HFFc6 (cell line): ENCODE measurements around the gene MXRA8. TPM values are rescaled to one million over a fixed set of nuclear protein-coding genes. Genes with fewer than 3 reads are reported as not detected.
A peak's percentile ranks its signal among the peaks of the same experiment; 100 is the strongest.

Experiments used
- DNase-seq: peaks from one replicate; pipeline ENCODE4 v3.0.0-alpha.2; 2018
- H3K27ac Mint-ChIP-seq: 2 replicates; pipeline ENCODE4 v1.8.0; 2020; ENCODE audit warnings: mild to moderate bottlenecking, mixed read lengths
- H3K27me3 Mint-ChIP-seq: 2 replicates; pipeline ENCODE4 v1.8.0; 2021; ENCODE audit warnings: mild to moderate bottlenecking, moderate library complexity, mixed read lengths; ENCODE audit not compliant: insufficient read depth
- H3K36me3 Mint-ChIP-seq: 2 replicates; pipeline ENCODE4 v1.8.0; 2021; ENCODE audit warnings: low read depth, mixed read lengths
- H3K4me1 Mint-ChIP-seq: 2 replicates; pipeline ENCODE4 v1.8.0; 2020; ENCODE audit warnings: low read depth, mixed read lengths
- H3K4me3 Mint-ChIP-seq: 2 replicates; pipeline ENCODE4 v1.8.0; 2020; ENCODE audit warnings: mild to moderate bottlenecking, moderate library complexity, mixed read lengths
- H3K9me3 Mint-ChIP-seq: 2 replicates; pipeline ENCODE4 v1.8.0; 2020; ENCODE audit warnings: mild to moderate bottlenecking, mixed read lengths
- total RNA-seq, 6 experiments: library from RNA; stranded (reverse); fragmentation: NEBNext Ultra II Directional; extraction: Animal tissue kit (Norgen Biotek cat#: 25700); gene quantifications; 2 replicates in 1 of 6; 3 replicates in 5 of 6; pipeline ENCODE4 v1.2.3, GENCODE V29; 2021
- TF ChIP-seq, protein P1 (sequence below): fragments of 200-600 bp; sonication (generic); IDR thresholded peaks from 2 replicates; pipeline ENCODE4 v1.5.0; 2021; ENCODE audit warnings: antibody characterized with exemption, mild to moderate bottlenecking

The MXRA8 gene
- total RNA-seq, 6 experiments from 2014 or later, result 438 to 570 (median 524) TPM

DNA sequence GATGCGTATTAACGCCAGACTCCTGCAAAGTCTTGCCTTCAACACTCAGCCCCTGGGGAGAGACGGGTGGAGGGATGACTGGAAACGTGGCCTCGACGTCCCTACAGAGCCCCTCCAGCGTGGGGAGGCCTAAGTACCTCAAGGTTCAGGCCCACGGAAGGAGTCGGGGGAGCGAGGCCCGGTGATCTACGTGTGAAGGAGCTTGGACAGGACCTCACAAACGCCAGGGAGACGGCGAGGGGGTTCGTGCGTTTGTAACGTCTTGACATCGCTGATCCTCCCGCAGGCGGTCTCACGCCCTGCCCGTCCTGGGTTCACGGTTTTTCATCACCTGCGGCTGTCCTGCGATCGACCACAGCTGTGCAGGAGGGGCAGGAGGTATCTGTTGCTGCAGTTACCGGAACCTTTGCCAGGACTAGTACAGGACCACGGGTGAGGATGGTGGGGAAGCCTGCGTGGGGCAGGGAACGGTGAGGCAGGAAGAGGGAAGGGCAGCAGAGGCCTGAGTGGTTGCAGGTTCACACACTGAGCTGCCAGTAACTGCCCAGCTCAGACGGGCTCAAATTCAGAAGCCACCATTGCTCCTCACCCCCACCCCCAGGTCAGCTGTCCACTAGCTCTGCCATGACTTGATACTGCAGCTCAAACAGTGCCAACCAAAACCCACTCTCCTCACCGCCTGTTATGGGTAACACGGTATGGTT is 41.7 kb upstream of the MXRA8 start:
- no peak for DNase-seq
- TF ChIP-seq, protein P1, sequence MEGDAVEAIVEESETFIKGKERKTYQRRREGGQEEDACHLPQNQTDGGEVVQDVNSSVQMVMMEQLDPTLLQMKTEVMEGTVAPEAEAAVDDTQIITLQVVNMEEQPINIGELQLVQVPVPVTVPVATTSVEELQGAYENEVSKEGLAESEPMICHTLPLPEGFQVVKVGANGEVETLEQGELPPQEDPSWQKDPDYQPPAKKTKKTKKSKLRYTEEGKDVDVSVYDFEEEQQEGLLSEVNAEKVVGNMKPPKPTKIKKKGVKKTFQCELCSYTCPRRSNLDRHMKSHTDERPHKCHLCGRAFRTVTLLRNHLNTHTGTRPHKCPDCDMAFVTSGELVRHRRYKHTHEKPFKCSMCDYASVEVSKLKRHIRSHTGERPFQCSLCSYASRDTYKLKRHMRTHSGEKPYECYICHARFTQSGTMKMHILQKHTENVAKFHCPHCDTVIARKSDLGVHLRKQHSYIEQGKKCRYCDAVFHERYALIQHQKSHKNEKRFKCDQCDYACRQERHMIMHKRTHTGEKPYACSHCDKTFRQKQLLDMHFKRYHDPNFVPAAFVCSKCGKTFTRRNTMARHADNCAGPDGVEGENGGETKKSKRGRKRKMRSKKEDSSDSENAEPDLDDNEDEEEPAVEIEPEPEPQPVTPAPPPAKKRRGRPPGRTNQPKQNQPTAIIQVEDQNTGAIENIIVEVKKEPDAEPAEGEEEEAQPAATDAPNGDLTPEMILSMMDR, result no peak
- H3K4me1 Mint-ChIP-seq, result peaks cover 43% of the 10 kb centered on the region

DNA sequence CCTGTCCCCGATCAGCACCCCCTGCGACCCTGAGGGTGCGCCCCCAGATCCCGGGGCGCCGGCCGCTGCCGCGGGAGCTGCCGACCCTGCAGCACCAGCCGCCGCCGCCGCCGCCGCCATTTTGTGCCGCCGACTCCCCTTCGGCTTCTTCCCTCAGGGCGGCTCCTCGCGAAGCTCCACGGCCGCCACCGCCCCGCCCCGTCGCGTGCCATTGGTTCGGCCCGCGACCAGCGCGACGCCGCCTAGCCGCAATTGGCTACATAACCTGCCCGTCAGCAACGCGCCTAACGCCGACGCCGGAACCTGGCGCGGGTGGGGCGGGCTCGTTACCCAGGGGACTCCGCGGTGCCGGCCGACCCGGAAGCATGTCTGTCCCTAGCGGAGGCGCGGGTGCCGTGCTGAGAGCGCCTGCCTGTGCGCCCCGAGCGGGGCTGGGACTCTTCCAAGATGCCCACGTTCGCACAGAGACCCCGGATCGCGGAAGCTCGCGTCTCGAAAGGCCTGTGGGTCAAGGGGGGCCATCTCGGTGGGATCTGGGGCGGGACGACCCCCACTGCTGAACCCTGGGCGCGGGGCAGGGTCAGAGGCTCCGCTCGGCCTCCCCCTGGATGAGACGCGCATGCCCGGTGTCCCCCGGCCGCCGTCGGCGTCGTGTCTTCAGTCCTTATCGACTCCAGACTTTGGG is 41.0 kb upstream of the MXRA8 start, which contains the start of gene CCNL2:
Gene CCNL2 (minus strand): TSS at position 149 of the 685 bp plus-strand sequence. CDS start 29 bp downstream, at position 120.
- TF ChIP-seq, protein P1, result peak; percentile 74
- Mint-ChIP-seq H3K4me3 (peak within 1 kb of the TSS; percentile 91), H3K4me1 (peaks cover 43% of the 10 kb centered on the region), H3K9me3 (no peaks in the 10 kb centered on the region), H3K27ac (peak within 1 kb of the TSS; percentile 88), H3K27me3 (peaks cover 12% of the 10 kb centered on the region), H3K36me3 (peaks cover 50% of the 10 kb centered on the region)
- DNase-seq, result peak; percentile 99

More for the DNA sequence above, 41.7 kb upstream of the MXRA8 start:
- peaks cover 50% of the 10 kb centered on the region for H3K36me3 Mint-ChIP-seq
- H3K9me3 Mint-ChIP-seq, result no peaks in the 10 kb centered on the region
- peak overlapping the region; percentile 91 for H3K4me3 Mint-ChIP-seq
- peak overlapping the region; percentile 88 for H3K27ac Mint-ChIP-seq
- peaks cover 16% of the 10 kb centered on the region for H3K27me3 Mint-ChIP-seq

DNA sequence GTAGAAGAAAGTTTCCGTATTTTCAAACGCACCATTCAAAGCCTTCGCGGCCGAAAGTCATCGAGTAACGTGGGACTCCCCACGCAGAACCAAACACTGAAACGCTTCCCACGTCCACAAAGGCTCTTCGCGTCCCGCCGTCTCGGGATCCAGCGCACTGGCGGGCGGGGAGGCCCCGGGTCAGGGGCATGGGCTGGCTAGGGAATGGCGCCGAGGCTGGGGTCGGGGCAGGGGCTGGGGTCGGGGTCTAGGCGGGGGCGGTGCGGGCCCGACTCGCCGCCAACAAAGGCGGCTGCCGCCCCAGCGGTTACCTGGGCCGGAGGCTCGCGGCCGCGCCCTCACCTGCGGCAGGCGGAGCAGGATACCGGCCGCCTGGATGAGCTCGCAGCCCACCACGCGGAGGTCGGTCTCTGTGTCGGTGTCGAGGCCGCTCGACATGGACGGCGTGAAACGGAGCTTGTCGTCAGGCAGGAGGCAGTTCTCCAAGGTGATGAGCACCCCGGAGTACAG is 40.4 kb upstream of the MXRA8 start:
- TF ChIP-seq, protein P1, result no peak
- DNase-seq, result no peak
- peaks cover 51% of the 10 kb centered on the region for H3K36me3 Mint-ChIP-seq
- peaks cover 41% of the 10 kb centered on the region for H3K4me1 Mint-ChIP-seq
- no peaks in the 10 kb centered on the region for H3K9me3 Mint-ChIP-seq
- H3K4me3 Mint-ChIP-seq, result peak overlapping the region; percentile 91
- peaks cover 9% of the 10 kb centered on the region for H3K27me3 Mint-ChIP-seq
- peak overlapping the region; percentile 69 for H3K27ac Mint-ChIP-seq

DNA sequence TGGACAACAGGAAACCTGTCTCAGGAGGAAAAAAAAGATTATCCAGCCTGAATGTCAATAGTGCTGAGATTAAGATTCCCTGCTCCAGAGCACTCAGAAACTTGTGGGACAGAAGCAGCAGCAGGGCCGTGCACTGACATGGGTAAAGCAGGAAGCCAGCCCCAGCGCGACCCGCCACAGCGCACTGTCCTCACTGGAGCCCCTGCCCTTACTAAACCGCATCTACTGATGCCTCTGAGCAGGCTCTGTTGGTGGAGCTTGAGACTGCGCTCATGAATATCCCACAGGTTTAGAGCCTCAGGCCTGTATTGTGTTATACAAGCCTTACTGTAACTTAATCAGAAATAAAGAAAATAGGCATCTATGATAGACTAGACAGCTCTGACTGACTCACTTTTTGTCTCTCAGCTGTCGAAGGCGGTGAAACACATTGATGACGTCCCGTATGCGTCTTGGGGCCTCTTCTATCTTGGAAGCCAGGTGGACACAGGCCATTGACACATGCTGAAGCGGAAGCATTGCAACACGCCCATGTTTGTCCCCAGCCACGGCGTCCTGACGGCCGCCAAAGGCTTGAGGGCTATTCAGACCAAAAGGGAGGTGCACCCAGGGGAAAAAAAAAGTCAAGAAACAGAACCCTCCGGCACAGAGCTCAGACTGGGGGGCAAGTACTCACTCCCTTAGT is 39.6 kb upstream of the MXRA8 start:
- TF ChIP-seq, protein P1, result no peak
- Mint-ChIP-seq H3K27me3 (peaks cover 9% of the 10 kb centered on the region), H3K4me1 (peaks cover 37% of the 10 kb centered on the region), H3K27ac (peak overlapping the region; percentile 69), H3K4me3 (peak overlapping the region; percentile 91), H3K9me3 (no peaks in the 10 kb centered on the region), H3K36me3 (peaks cover 49% of the 10 kb centered on the region)
- no peak for DNase-seq

DNA sequence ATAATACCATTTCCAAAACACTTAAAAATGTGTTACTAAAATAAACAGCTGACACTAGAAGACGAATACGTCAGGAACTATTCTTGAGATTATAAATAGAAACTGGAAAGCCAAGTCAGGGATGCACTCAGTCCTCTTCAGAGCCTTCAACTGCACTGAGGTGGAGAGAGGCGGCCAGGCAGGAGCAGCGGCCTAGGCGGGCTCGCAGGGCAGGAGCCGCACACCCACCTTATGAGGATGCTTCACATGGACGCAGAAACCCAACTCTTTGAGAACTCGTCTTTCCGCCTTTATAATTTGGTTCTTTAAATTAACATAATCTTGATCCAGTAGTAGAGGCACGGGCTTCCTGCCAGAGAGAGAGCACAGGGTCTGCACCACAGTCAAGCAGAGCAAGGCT is 36.8 kb upstream of the MXRA8 start:
- Mint-ChIP-seq H3K4me1 (peaks cover 12% of the 10 kb centered on the region), H3K9me3 (no peaks in the 10 kb centered on the region), H3K27me3 (peaks cover 5% of the 10 kb centered on the region; the same call in 1 of the 2 replicates), H3K27ac (no peak overlapping the region; the same call in 1 of the 2 replicates), H3K36me3 (peaks cover 55% of the 10 kb centered on the region), H3K4me3 (no peak overlapping the region)
- TF ChIP-seq, protein P1, result no peak
- no peak for DNase-seq
